GM23248 (cell line): ENCODE measurements around the gene SERINC1. TPM values are rescaled to one million over a fixed set of nuclear protein-coding genes. Genes with fewer than 3 reads are reported as not detected.
A peak's percentile ranks its signal among the peaks of the same experiment; 100 is the strongest.

ENCODE experiments used
- DNase-seq: peaks from one replicate; pipeline ENCODE4 v3.0.0-alpha.2; 2015
- H2AFZ ChIP-seq: fragments of 200-600 bp; sonication (generic); 2 replicates; pipeline ENCODE4 v1.6.1; 2016; ENCODE audit warnings: antibody characterized with exemption
- H3F3A ChIP-seq: fragments of 200-600 bp; sonication (generic); 2 replicates; pipeline ENCODE4 v1.6.1; 2016; ENCODE audit warnings: mild to moderate bottlenecking, antibody characterized with exemption, mixed run types; ENCODE audit not compliant: insufficient read depth
- H3K27ac ChIP-seq: fragments of 200-600 bp; sonication (generic); 2 replicates; pipeline ENCODE4 v1.5.1; 2016; ENCODE audit warnings: mild to moderate bottlenecking
- H3K27me3 ChIP-seq: fragments of 200-600 bp; sonication (generic); replicated peaks from 2 replicates; pipeline ENCODE4 v1.6.1; 2016; ENCODE audit warnings: mild to moderate bottlenecking; ENCODE audit not compliant: insufficient read depth
- H3K36me3 ChIP-seq: fragments of 200-600 bp; sonication (generic); 2 replicates; pipeline ENCODE4 v1.6.1; 2016; ENCODE audit warnings: low read depth, mild to moderate bottlenecking
- H3K4me1 ChIP-seq: fragments of 200-600 bp; sonication (generic); 2 replicates; pipeline ENCODE4 v1.6.1; 2016; ENCODE audit warnings: mild to moderate bottlenecking; ENCODE audit not compliant: insufficient read depth
- H3K4me2 ChIP-seq: fragments of 200-600 bp; sonication (generic); one replicate; pipeline ENCODE4 v1.6.1; 2016; ENCODE audit warnings: mild to moderate bottlenecking; ENCODE audit not compliant: unreplicated experiment
- H3K4me3 ChIP-seq: fragments of 200-600 bp; sonication (generic); 2 replicates; pipeline ENCODE4 v1.5.1; 2016; ENCODE audit warnings: mild to moderate bottlenecking
- H3K79me2 ChIP-seq: fragments of 200-600 bp; sonication (generic); 2 replicates; pipeline ENCODE4 v1.6.1; 2016; ENCODE audit warnings: mild to moderate bottlenecking; ENCODE audit not compliant: insufficient read depth
- H3K9ac ChIP-seq: fragments of 200-600 bp; sonication (generic); 2 replicates; pipeline ENCODE4 v1.6.1; 2016; ENCODE audit warnings: mild to moderate bottlenecking
- H3K9me2 ChIP-seq: fragments of 200-600 bp; sonication (generic); 2 replicates; pipeline ENCODE4 v1.6.1; 2016; ENCODE audit warnings: mixed run types, mild to moderate bottlenecking, moderate library complexity; ENCODE audit not compliant: insufficient read depth
- H3K9me3 ChIP-seq: fragments of 200-600 bp; sonication (generic); one replicate; pipeline ENCODE4 v1.6.1; 2017; ENCODE audit warnings: low read depth
- H4K20me1 ChIP-seq: fragments of 200-600 bp; sonication (generic); 2 replicates; pipeline ENCODE4 v1.6.0; 2016; ENCODE audit not compliant: insufficient read depth
- EZH2 ChIP-seq: fragments of 200-600 bp; sonication (generic); IDR thresholded peaks from 2 replicates; pipeline ENCODE4 v1.6.1; 2018; ENCODE audit warnings: antibody characterized with exemption, mild to moderate bottlenecking; ENCODE audit not compliant: insufficient read depth, poor library complexity, severe bottlenecking
- EZH2phosphoT487 ChIP-seq: fragments of 200-600 bp; sonication (generic); IDR thresholded peaks from 2 replicates; pipeline ENCODE4 v1.6.1; 2018; ENCODE audit warnings: antibody characterized with exemption, moderate library complexity, mild to moderate bottlenecking, low read depth; ENCODE audit not compliant: insufficient read depth
- WGBS, 2 experiments: methylation state at CpG; one replicate each; pipeline ENCODE4 v1.1.6; 2015 to 2017; ENCODE audit warnings: low lambda C conversion rate in 2 of 2, low coverage in 1 of 2; ENCODE audit errors: missing lambda C conversion rate in 2 of 2; 5-methylcytosine and 5-hydroxymethylcytosine counted together
- in situ Hi-C: fragments of 300-500 bp; cut with MboI; formaldehyde crosslinking; loops from 2 replicates; pipeline ENCODE4 v1.15.0; 2020
- polyA plus RNA-seq: library from polyadenylated mRNA; unstranded; fragments of >200 nt; fragmentation: Nextera tagmentation; extraction: Ambion mirVana; gene quantifications from 2 replicates; pipeline ENCODE4 v1.2.1, GENCODE V29; 2016
- total RNA-seq: library from RNA; depleted of rRNA; stranded (reverse); fragments of >200 nt; shearing (Covaris generic); gene quantifications from 2 replicates; pipeline ENCODE4 v1.2.3, GENCODE V29; 2014

The SERINC1 gene
- total and polyA plus RNA-seq, 2 experiments from 2014 or later, result 243 to 346 TPM

- H3F3A ChIP-seq, result 0 out of 2 replicates have a peak, but pooled peaks cover 16% of the 10 kb centered on the region
- H3K9ac ChIP-seq, result no peak overlapping the region
- TF ChIP-seq EZH2 (no peak), EZH2phosphoT487 (no peak)
- no peaks in the 10 kb centered on the region for H3K9me3 ChIP-seq
- H3K27me3 ChIP-seq, result no peaks in the 10 kb centered on the region
- 95 to 100% methylated on average over 1 of the region's 1 CpG for WGBS, 2 experiments
- DNase-seq, result no peak
- H3K36me3 ChIP-seq, result peaks cover 83% of the 10 kb centered on the region
- H3K4me1 ChIP-seq, result no peaks in the 10 kb centered on the region
- H3K9me2 ChIP-seq, result no peaks in the 10 kb centered on the region
- H3K27ac ChIP-seq, result no peak overlapping the region
- in situ Hi-C loops, result no loop called here
- H4K20me1 ChIP-seq, result no peaks in the 10 kb centered on the region
- no peak overlapping the region for H2AFZ ChIP-seq
- no peak overlapping the region for H3K4me2 ChIP-seq
- H3K79me2 ChIP-seq, result peaks cover 92% of the 10 kb centered on the region
- no peak overlapping the region for H3K4me3 ChIP-seq
Measured at GRCh38 chr6:122449069-122449468, 22.5 kb downstream of the SERINC1 start.

DNA sequence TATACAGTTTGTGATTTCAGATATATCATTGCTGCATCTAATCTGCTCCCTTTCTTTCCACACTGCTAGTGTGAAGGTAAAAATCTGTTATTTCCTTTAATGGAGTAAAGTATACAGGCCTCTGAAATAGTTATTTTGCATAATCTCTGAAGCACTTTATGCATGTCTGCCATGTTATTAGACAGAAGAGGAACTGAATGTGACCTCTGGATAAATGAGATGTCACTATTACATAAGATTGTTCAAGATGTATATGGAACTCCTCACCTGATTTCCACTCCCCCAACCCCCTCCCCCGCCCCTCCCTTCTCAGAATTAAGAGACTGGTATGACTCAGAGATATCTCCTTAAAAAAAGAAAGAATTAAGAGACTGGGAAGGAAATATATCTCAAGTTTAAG lies 26.3 kb downstream of the SERINC1 start:
- WGBS, 2 experiments, result 100% methylated on average over 1 of the region's 1 CpG
- no peaks in the 10 kb centered on the region for H4K20me1 ChIP-seq

GRCh38 chr6:122438975-122439374 lies 32.6 kb downstream of the SERINC1 start:
- Histone ChIP-seq H3K27me3 (no peaks in the 10 kb centered on the region), H3K4me3 (no peak overlapping the region), H4K20me1 (no peaks in the 10 kb centered on the region), H3K27ac (no peak overlapping the region), H3K9me2 (no peaks in the 10 kb centered on the region; the same call in 1 of the 2 replicates), H3K9ac (no peak overlapping the region), H3K4me1 (no peaks in the 10 kb centered on the region), H2AFZ (no peak overlapping the region), H3K36me3 (peaks cover 39% of the 10 kb centered on the region), H3F3A (peaks cover 21% of the 10 kb centered on the region), H3K9me3 (no peaks in the 10 kb centered on the region), H3K4me2 (no peak overlapping the region), H3K79me2 (peaks cover 69% of the 10 kb centered on the region)
- DNase-seq, result no peak
- in situ Hi-C loops, result no loop called here
- TF ChIP-seq EZH2, result no peak
- no peak for TF ChIP-seq EZH2phosphoT487
- WGBS, 2 experiments, result 100% methylated on average over 1 of the region's 1 CpG

More for the DNA sequence above, 26.3 kb downstream of the SERINC1 start:
- H3K9me2 ChIP-seq, result no peaks in the 10 kb centered on the region
- no peak for DNase-seq
- H3K9me3 ChIP-seq, result no peaks in the 10 kb centered on the region
- peaks cover 27% of the 10 kb centered on the region for H3F3A ChIP-seq
- H3K4me2 ChIP-seq, result no peak overlapping the region
- no peak overlapping the region for H3K9ac ChIP-seq
- no peak overlapping the region for H3K27ac ChIP-seq
- TF ChIP-seq EZH2phosphoT487 (no peak), EZH2 (no peak)
- peaks cover 59% of the 10 kb centered on the region for H3K36me3 ChIP-seq
- H2AFZ ChIP-seq, result no peak overlapping the region
- H3K4me1 ChIP-seq, result no peaks in the 10 kb centered on the region
- no peaks in the 10 kb centered on the region for H3K27me3 ChIP-seq
- H3K4me3 ChIP-seq, result no peak overlapping the region
- H3K79me2 ChIP-seq, result peaks cover 89% of the 10 kb centered on the region
- in situ Hi-C loops, result no loop called here

DNA sequence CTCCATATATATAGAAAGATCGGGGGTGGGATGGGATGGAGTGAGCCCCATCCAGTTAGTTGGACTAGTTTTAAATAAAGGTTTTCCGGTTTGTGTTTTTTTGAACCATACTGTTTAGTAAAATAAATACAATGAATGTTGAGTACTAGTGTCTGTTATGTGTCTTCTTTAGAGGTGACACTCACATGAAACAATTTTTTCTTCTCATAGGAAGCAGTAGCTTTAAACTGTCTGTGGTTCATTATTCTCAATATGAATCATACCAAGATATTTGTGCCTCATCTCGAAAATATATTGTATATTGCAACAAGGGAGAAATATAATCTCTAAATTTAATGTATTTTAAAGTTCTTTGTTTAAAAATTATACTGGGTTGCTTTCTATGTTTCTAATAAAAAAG lies 38.8 kb downstream of the SERINC1 start:
- H3K4me3 ChIP-seq, result no peak overlapping the region
- H3K36me3 ChIP-seq, result peaks cover 29% of the 10 kb centered on the region
- H3K9me2 ChIP-seq, result no peaks in the 10 kb centered on the region; the same call in 1 of the 2 replicates
- H3K4me2 ChIP-seq, result no peak overlapping the region
- TF ChIP-seq EZH2phosphoT487 (no peak), EZH2 (no peak)
- no peaks in the 10 kb centered on the region for H3K9me3 ChIP-seq
- peak; percentile 36 for DNase-seq
- peak overlapping the region; percentile 42 for H3K27ac ChIP-seq
- peaks cover 17% of the 10 kb centered on the region for H3F3A ChIP-seq
- no peak overlapping the region for H2AFZ ChIP-seq
- no peaks in the 10 kb centered on the region for H4K20me1 ChIP-seq
- in situ Hi-C loops, result no loop called here
- 96 to 97% methylated on average over 3 of the region's 3 CpGs for WGBS, 2 experiments
- H3K9ac ChIP-seq, result no peak overlapping the region
- peaks cover 8% of the 10 kb centered on the region; the same call in 1 of the 2 replicates for H3K4me1 ChIP-seq
- peaks cover 18% of the 10 kb centered on the region for H3K79me2 ChIP-seq
- no peaks in the 10 kb centered on the region for H3K27me3 ChIP-seq

DNA sequence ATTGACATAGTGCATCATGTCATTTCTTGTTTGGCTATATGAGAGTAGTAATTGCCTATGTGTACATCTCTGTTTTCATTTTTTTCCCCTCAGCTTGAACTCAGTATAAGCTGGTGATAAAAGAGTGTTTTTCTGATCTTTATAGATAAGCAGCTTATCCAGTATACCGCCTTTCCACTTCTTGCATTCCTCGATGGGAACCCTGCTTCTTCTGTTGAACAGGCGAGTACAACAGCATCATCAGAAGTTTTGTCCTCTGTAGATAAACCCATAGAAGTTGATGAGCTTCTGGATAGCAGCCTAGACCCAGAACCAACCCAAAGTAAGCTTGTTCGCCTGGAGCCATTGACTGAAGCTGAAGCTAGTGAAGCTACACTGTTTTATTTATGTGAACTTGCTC lies 39.8 kb downstream of the SERINC1 start:
- 96 to 98% methylated on average over 4 of the region's 4 CpGs for WGBS, 2 experiments
- Histone ChIP-seq H3K27ac (no peak overlapping the region), H2AFZ (no peak overlapping the region), H3K4me1 (peaks cover 8% of the 10 kb centered on the region; the same call in 1 of the 2 replicates), H3K4me2 (no peak overlapping the region), H3K9me3 (no peaks in the 10 kb centered on the region), H3F3A (peaks cover 17% of the 10 kb centered on the region), H3K9ac (no peak overlapping the region), H3K27me3 (no peaks in the 10 kb centered on the region), H3K9me2 (no peaks in the 10 kb centered on the region), H3K4me3 (no peak overlapping the region), H3K36me3 (peaks cover 24% of the 10 kb centered on the region; the same call in 1 of the 2 replicates), H4K20me1 (no peaks in the 10 kb centered on the region), H3K79me2 (peaks cover 8% of the 10 kb centered on the region)
- in situ Hi-C loops, result no loop called here
- no peak for TF ChIP-seq EZH2
- no peak for TF ChIP-seq EZH2phosphoT487
- DNase-seq, result no peak
